Occipital lobe (tissue), 2 donors: ENCODE data around the gene CNIH3. TPM values are rescaled to one million over a fixed set of nuclear protein-coding genes. Genes with fewer than 3 reads are reported as not detected.

Source experiments
- DNase-seq: peaks from one replicate; lab custom pipeline; 2025; lab: John Stamatoyannopoulos, UW
- total RNA-seq: library from RNA; depleted of rRNA; stranded (reverse); fragments of >200 nt; gene quantifications from one replicate; pipeline ENCODE4 v1.2.3, GENCODE V29; 2014

CNIH3 gene
- total RNA-seq, 1 donor from 2014 or later: 18.2 TPM

- DNase-seq: no peak
Observed at GRCh38 chr1:224613486-224613885, 2.6 kb upstream of the CNIH3 start.

DNA sequence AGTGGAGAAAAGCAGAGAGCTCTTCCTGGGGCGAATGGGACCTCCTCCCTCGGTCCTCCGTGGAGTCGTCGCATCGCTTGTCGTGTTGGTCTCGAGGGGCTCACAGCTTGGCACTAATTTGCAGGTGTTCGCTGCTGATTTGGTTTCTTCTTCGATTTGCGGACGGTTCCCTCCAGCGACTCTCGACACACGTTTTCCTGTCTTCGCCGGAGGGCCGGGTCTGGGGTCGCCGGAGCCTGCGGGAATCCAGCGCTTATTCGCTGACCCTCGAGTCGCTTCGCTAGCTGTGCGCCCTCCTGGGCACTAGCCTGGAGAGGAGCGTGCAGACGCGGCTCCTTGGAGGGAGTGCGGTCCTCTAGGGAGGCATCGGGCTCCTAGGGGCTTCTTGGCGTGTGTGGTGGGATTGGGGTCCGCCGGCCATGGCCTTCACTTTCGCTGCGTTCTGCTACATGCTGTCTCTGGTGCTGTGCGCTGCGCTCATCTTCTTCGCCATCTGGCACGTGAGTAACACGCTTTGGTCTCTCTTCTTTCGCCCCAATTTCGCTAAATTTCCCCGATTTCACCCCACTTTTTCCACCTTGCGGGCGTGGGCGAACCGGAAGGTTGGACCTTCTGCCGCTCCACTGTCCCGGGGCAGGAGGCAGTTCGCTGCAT is 766 bp downstream of the CNIH3 start:
- no peak for DNase-seq

DNA sequence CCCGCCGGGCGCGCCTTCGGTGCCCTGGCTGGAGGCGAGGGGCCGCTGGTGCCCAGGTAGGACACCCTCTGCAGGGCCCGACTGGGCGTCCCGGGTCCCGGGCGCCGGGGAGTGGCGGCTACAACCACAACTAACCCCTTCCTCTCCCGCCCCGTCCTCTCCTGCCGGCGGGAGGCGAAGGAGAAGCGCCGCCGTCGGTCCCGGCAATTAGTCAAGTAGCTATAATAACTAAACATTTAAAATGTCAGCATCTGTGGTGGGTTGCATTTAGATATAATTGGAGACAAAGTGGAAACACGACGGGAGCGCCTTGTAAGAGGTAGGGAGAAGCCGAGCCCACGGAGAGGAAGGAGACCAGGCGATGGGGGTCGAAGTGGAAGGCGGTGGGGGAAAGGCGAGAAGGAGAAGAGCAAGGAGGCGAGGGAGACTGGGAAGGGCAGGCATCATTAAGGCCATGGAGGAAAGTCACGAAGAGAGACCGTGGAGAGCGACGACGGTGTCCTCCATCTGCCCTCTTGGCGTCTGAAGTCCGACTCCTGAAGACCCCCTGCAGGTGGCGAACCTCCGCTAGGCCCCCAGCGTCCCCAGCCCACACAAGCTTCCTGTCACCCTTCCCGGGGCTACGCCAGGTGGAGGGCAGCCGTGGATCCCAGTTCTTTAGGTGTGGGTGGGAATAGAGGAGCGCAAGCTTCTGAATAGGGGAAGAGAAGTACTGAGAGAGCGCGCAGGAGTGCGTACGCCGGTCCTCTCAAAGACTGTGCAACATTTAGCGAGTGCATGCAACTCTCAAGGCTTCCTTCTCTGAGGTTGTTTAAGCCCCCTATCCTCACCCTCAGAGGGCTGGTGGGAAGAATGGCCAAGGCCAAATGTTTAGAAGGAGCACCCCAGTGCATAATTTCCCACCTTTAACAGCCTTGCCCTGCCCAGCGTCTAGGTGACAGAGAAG is 1.6 kb downstream of the CNIH3 start:
- no peak for DNase-seq

DNA sequence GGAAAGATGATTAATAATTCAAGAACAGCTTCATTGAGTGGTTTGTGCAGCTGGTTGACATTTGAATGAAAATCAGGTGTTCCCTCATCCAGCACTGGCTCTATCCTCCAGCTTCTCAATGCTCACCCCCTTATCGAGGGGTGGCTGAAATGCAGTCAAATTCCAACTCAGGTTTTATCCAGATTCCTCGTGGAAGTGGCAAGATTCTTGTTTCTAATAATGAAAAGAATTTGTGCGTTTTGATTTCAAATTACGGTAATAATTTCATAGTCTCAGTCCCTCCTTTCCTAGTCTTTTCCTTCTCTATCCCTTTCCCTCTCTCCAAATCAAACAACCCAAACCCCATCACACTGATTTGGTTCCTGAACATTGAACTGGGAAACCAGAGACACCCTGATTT is 3.1 kb downstream of the CNIH3 start:
- no peak for DNase-seq

GRCh38 chr1:224620105-224620504 is 4.0 kb downstream of the CNIH3 start:
- no peak for DNase-seq

GRCh38 chr1:224621813-224622682 is 5.9 kb downstream of the CNIH3 start:
- no peak for DNase-seq

DNA sequence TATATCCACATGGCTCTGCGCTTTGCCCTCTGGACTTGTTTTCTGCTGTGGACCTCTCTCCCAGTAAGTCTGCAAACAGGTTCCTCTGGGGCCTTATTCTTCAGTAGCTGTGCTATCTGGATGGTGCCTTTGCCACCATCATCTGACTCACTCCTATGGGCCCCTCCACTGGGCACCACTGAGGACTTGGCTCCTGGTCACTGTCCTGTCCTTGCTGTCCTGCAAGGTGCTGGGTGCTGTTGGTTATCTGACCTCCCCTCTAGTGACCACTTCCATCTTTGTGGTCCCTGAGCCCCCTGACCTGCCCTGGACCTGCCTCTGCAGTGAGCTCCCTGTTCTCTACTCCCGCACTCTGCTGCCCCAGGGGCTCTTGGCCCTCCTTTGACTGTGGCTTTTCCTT is 6.7 kb downstream of the CNIH3 start:
- no peak for DNase-seq

DNA sequence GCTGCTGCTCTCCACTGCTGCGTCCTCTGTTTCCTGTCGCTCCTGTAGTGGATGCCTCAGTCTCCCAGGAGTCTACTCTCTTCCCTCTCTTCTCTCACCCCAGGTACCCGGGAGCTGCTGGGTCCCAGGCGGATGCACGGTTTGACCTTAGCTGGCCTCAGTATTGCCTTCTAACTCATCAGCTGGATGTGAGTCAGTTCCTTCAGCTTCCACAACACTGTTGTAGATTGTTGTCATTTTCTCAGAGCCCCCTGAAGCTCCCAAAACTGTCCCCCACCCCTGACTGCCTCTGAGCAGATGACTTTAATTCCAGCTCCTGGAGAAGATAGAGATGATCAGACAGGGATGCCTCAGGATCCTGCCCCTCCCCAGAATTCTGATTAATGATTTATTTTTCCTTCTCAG is 7.2 kb downstream of the CNIH3 start:
- no peak for DNase-seq

DNA sequence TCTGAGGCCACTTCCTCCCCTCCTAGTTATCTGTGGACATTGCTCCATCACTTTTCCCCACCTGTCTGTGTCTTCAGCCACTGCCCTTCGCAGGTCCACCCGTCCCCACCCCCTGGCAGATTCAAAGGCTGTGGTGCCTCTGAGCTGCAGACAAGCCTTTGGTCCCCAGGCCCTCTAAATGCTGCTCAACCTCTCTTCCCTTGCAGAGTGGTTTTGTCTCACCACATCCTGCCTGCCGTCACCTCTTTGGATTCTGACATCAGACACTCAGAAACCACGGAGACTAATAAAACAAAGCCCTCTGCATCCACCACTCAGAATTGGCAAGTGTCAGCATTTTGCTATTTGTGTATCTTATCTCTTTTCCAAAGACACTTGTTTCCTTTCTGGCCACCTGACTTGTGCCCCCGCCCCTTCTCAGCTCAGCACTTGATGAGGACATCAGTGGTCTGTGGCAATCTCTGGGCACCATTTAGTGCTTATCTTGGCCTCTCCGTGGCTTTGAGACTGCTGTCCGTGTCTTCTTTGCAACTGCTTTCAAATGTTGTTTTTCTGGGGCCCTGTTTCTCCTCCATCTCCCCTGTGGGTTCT is 7.7 kb downstream of the CNIH3 start:
- no peak for DNase-seq

DNA sequence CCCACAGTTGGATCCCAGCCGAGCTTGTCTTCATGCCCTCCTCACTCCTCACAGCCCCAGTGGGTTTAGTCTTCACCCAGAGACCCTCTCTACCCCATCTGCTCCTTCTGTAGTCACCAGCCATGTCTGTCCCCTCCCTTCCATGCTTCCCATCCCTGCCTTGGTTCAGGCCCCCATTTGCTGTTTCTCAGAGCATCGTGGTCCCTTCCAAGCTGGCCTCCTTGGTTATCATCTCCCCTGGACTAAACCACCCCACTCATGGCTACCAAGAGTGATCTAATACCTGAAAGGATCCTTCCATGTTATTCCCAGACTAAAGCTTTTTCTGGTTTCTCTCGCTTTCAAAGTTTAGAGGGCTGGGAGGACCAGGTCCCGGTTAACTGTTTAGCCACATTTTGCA is 8.3 kb downstream of the CNIH3 start:
- no peak for DNase-seq

- no peak for DNase-seq
Observed at GRCh38 chr1:224626042-224626441, 9.9 kb downstream of the CNIH3 start.

DNA sequence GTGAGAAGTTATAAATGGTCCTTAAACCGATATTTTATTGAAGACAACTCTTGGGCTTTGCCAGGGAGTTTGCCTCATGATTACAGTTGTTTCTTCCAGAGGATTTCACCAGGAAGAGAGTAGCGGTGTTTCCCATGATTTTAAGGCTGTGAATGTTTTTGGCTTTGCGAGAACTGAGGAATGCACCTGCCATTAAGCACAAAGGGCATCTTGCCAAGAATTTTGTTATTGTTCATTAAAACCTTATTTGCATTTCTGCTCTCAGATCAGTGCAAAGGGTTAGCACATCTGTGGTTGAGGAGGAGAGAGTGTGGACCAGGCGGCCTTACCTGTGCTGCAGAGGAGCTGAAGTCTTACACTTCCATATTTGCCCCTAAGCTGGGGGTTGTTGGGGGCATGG is 13.8 kb downstream of the CNIH3 start:
- DNase-seq: no peak

- no peak for DNase-seq
Observed at GRCh38 chr1:224631462-224632115, 15.5 kb downstream of the CNIH3 start.

- no peak for DNase-seq
Observed at GRCh38 chr1:224632381-224632871, 16.3 kb downstream of the CNIH3 start.

DNA sequence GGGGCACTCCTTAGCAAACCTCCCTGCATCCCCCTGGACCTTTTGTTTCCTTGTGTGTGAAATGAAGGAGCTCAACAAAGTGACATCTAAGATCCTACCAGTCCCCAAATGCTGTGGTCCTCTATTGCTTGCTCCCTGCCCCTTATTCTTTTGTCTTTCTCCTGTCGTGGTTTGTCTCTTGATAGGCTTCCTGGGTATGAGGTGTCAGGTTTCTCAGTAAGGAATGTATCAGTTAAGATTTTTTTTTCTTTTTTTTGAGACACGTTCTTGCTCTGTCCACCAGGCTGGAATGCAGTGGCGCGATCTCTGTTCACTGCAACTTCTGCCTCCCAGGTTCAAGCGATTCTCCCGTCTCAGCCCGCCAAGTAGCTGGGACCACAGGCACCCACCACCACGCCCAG is 16.8 kb downstream of the CNIH3 start:
- no peak for DNase-seq

DNA sequence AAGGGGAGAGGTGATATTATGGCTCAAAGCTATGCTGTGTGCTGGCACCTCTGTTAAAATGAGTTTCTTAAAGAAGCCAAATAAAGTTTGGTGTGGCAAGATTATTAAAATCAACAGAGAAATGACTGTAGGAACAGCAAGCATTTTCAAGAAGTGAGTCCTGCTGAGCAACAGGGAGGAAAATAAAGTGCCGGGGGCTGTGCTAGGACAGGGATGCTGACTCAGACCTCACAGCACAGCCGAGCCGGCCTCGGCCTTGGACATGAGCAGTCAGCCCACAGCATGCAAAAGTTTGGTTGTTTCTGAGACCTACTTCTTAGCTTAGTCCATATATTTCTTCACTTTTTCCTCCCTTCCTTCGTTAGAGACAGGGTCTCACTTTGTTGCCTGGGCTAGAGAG is 19.2 kb downstream of the CNIH3 start:
- DNase-seq: no peak

GRCh38 chr1:224637515-224637914 is 21.4 kb downstream of the CNIH3 start:
- no peak for DNase-seq

DNA sequence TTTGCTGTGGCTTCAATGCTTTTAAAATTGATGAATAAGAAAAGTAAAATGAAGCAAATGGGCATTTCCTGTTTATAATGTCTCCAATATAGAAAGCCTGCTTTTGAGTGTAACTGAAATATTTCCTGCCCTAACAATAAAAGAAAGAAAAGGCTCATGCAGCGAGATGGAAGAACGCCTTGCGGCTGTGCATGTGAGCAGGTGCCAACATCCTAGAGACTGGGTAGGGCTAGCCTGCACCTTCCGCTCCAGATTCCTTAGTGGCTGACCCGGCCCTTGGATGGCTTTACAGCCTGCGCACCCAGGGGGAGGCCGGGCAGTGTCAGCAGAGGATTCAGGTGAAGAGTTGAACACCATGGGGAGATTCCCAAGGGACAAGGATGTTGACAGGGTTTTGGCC is 21.8 kb downstream of the CNIH3 start:
- DNase-seq: no peak

DNA sequence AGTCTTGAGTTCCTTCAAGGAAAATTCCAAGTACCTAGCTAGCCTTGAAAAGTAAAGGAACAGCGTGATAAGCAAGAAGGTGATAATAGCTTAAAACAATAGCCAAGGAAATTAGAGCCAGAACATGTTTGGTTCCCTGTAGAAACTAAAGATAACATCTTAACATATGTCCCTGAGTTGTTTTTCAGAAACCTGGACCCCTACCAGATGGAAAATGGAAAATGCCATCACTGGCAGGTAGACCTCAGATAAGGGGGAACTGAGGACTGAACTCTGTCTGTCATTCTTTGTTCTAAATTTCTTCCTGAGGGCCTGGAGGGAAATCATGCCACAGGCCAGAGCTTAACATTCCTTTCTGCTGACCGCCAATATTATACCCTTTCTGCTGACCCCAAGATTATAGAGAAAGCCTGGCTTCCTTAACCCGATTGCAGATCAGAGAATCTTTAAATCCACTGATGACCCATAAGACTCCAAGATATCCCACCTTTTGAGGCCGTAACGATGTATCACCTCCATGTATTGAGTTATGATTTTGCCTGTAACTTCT is 23.4 kb downstream of the CNIH3 start:
- no peak for DNase-seq

- DNase-seq: no peak
Observed at GRCh38 chr1:224640018-224640417, 23.9 kb downstream of the CNIH3 start.

- DNase-seq: no peak
Observed at GRCh38 chr1:224640587-224640986, 24.5 kb downstream of the CNIH3 start.
